Activated CD8-positive, alpha-beta memory T cell treated with anti-CD3 and anti-CD28 coated beads for 24 hours (primary cell): ENCODE measurements around the gene DNAAF5.

Experiments
- DNase-seq: peaks from one replicate; pipeline ENCODE4 v3.0.0-alpha.2; 2020

The DNAAF5 gene

GRCh38 chr7:726084-726853 is at the start of gene DNAAF5:
Gene DNAAF5 (plus strand): TSS chr7:726699. CDS start chr7:726721, 22 bp downstream.
- peak; percentile 96 for DNase-seq

- no peak for DNase-seq
Observed at GRCh38 chr7:676972-677385, 49.5 kb upstream of the DNAAF5 start.

GRCh38 chr7:680411-681127 is 45.9 kb upstream of the DNAAF5 start:
- no peak for DNase-seq

- DNase-seq: no peak
Observed at GRCh38 chr7:681551-682307, 44.8 kb upstream of the DNAAF5 start.

- no peak for DNase-seq
Observed at GRCh38 chr7:682810-683209, 43.7 kb upstream of the DNAAF5 start.

- DNase-seq: no peak
Observed at GRCh38 chr7:683526-684205, 42.8 kb upstream of the DNAAF5 start.

GRCh38 chr7:684416-684815 is 42.1 kb upstream of the DNAAF5 start:
- no peak for DNase-seq

- DNase-seq: no peak
Observed at GRCh38 chr7:685540-685939, 41.0 kb upstream of the DNAAF5 start.

- no peak for DNase-seq
Observed at GRCh38 chr7:690478-691360, 35.8 kb upstream of the DNAAF5 start.

- DNase-seq: no peak
Observed at GRCh38 chr7:691361-692045, 35.0 kb upstream of the DNAAF5 start.

GRCh38 chr7:693280-693679 is 33.2 kb upstream of the DNAAF5 start:
- DNase-seq: no peak

GRCh38 chr7:696426-696811 is 30.1 kb upstream of the DNAAF5 start:
- DNase-seq: no peak

GRCh38 chr7:696812-697551 is 29.5 kb upstream of the DNAAF5 start:
- no peak for DNase-seq

- DNase-seq: no peak
Observed at GRCh38 chr7:698515-699475, 27.7 kb upstream of the DNAAF5 start.

- no peak for DNase-seq
Observed at GRCh38 chr7:699476-700170, 26.9 kb upstream of the DNAAF5 start.

- DNase-seq: no peak
Observed at GRCh38 chr7:701086-701671, 25.3 kb upstream of the DNAAF5 start.

- DNase-seq: no peak
Observed at GRCh38 chr7:703049-703448, 23.4 kb upstream of the DNAAF5 start.

- no peak for DNase-seq
Observed at GRCh38 chr7:706721-707120, 19.8 kb upstream of the DNAAF5 start.
